Right renal cortex interstitium (tissue), 3 donors: Measurements from ENCODE around the gene IGF1R. TPM values are rescaled to one million over a fixed set of nuclear protein-coding genes. Genes with fewer than 3 reads are reported as not detected.
"Not testable (repeated sequence)": the region's sequence is repeated elsewhere in the genome, so short reads cannot be mapped to it uniquely, and the experiment has no call there.

Experiments used
- DNase-seq, 3 donors: peaks; one replicate each; pipeline ENCODE4 v3.0.0-alpha.2; 2013; ENCODE audit warnings: low read depth in 3 of 3, low spot score in 2 of 3
- polyA plus RNA-seq, 3 donors: library from polyadenylated mRNA; unstranded; fragments of 120-200 nt; gene quantifications; one replicate each; pipeline ENCODE4 v1.2.1, GENCODE V29; 2013; ENCODE audit not compliant: insufficient read length in 3 of 3

The IGF1R gene
- 10 to 100 TPM; 41.7 to 48.8 (median 44.0) TPM for polyA plus RNA-seq

GRCh38 chr15:98647774-98648653 is at the start of gene IGF1R:
Gene IGF1R (plus strand): TSS chr15:98648539. CDS start chr15:98649582, 1,043 bp downstream.
- peak in 2 of 3 donors; percentile 89 for DNase-seq

DNA sequence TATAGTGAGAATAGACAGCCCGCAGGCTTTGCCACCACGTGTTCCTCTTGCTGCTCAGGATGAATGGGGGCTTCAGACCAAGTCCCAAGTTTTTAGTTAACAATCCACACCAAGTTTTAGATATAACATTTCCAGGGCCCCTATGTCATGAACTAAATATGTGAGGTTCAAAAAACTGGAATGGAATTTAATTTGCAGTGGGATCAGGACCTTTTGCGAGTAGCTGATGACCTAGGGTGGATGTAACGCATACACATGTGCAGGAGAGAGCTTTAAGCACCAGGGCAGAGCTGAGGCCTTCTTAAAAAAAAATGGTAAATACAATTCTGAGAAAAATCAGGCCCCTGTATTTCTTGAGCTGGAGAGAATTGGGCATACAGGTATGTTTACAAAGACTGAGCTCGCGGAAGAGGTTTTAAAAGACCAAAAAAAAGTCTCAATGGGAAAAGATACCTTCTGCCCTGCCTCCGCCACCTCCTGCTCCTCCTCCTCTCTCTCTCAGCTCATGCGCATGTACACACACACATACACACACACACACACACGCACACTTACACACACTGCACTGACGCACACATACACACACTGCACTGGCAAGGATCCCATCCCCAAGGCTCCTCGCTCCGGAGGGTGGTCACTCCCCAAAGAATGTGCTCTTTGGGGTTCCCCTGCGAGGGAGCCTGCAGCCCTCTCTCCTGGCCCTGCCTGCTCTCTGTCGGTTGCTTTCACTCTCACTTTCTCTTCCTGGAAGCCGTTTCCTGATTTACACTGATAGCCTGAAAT is 48.2 kb upstream of the IGF1R start:
- peak in 1 of 3 donors; percentile 39 for DNase-seq

DNA sequence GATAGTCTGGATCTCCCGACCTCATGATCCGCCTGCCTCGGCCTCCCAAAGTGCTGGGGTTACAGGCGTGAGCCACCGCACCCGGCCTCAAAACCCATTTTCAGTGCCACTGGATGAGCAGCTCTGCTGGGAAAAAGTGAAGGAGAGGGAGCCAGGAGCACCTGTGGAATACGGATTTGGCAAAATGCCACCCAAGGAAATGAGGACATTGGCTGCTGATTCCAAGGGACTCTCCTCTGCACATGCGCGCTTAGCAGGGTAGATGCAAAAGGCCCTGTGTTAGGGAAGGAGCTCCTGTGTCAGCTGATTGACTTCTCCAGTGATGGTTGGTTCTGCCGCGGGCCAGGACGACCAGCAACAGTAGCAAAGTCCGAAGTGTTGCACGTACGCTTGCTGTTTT is 43.4 kb upstream of the IGF1R start:
- no peak for DNase-seq

DNA sequence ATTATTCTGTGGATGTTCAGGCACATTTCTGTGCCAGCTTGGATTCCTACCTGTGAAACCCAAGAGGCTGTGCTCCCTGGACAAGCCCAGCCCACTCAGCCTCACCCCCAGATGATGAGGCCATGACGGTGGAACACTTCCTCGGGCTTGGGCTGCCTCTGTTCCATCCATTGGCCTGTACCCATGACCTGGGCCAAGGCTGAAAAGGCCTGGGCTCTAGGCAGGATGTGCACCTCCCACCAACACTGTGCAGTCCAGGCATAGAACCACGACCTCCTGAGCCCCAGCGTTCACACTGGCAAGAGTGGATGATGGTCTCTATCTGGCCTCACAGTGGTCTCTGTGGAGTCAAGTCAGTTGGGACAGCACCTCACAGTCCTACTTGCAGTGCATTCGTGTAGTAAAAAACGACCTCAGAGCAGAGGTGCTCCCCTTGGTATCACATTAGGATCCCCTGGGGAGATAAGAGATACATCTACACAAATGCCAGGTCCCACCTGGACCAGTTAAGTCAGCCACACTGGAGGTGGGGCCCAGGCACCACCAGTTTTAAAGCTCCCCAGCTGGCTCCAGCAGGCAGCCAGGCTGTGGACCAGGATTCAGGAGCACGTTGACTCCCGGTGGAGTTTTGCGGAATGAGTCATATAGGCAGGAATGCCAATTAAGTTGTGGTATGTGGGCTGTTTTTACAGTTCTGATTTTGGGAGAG is 39.0 kb upstream of the IGF1R start:
- peak in 2 of 3 donors; percentile 31 to 43 for DNase-seq

DNA sequence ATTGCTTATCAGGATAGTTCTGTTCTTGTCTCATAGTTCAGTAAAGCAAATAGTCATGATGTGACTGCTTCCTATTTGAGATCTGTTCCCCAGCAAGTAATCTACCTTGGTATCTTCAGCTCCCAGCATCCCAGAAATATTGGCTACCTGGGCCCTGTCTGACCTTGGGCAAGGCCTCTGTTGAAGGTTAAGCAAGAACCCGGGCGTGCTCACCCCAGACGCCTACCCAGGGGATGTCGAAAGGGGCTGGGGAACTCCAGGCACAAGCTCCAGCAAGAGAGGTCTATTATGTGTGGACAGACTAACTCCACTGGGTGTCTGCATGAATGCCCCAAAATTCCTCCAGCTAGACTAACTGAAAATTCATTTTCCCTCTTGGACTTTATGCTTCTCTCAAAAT is 37.3 kb upstream of the IGF1R start:
- no peak for DNase-seq

GRCh38 chr15:98611808-98612207 is 36.5 kb upstream of the IGF1R start:
- DNase-seq = no peak

GRCh38 chr15:98612490-98613110 is 35.7 kb upstream of the IGF1R start:
- no peak for DNase-seq

- no peak for DNase-seq
These were observed 33.7 kb upstream of the IGF1R start for GRCh38 chr15:98614681-98615080.

DNA sequence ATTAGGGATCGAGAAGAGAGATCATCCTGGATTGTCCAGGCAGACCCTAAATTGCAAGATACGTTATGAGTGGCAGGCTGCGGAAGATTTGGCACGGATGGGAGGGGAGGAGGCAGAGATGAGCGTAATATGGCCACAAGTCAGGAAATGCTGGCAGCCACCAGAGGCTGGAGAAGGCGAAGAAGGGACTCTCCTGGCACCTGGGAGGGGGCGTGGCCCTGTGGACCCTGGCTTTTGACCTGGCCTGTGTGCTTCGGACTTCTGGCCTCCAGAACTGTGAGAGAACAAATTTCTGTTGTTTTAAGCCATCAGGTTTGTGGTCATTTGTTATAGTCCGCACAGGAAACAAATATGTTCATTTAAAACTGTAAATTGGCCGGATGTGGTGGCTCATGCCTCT is 31.9 kb upstream of the IGF1R start:
- no peak for DNase-seq

DNA sequence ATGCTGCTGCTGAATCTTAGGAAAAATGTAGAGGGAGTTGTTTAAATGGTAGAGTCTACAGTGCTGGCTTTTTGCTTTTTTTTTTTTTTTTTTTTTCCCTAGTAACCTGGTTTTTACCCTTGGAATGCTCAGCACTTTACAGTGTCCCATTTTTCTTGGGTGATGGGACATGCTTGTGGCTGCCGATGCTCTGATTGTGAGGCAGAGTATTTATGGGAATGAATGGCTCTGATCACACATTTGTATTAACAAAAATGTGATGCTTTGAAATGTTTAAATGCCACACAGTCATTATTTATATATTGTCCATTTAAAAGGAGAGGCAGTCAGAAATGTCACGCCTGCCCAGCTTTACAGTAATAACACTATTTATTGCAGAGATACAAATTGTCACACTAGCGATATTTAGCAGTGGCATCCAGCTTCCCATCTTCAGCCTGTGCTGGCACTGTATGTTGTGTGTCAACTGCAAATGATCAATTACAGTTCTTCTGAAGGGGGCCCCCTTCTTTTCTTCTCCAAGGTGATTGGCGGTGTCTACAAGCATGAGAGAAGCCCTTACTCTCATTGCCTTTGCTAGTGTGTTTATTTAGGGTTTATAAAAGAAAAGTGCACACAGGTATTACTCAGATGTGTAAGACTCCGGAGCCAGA is 30.9 kb upstream of the IGF1R start:
- DNase-seq = no peak

- DNase-seq = not testable (repeated sequence)
These were observed 29.8 kb upstream of the IGF1R start for GRCh38 chr15:98618576-98618975.

- DNase-seq = no peak
These were observed 28.3 kb upstream of the IGF1R start for GRCh38 chr15:98620020-98620419.

GRCh38 chr15:98621021-98621420 is 27.3 kb upstream of the IGF1R start:
- DNase-seq = no peak

GRCh38 chr15:98625614-98626013 is 22.7 kb upstream of the IGF1R start:
- no peak for DNase-seq

- DNase-seq = no peak
These were observed 22.2 kb upstream of the IGF1R start for GRCh38 chr15:98626153-98626552.

DNA sequence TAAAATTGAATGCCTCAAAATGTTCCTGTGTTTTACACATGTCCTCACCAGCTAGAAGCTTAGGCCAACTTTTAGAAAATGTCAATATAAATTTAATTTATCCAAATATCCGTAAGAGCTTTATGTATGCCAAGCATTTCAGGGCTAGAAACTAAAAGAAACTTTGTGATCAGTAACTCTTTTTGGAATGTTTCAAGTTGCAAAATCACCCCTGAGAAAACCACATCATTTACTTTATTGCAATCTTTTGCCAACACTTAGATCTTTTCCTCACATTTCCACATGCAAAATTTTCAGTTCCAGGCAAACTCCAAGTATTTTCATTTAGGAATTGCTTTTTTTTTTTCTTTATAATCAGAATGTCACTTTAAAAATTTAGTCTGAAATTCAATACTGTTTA is 20.1 kb upstream of the IGF1R start:
- DNase-seq = no peak

- no peak for DNase-seq
These were observed 12.5 kb upstream of the IGF1R start for GRCh38 chr15:98635848-98636247.

- no peak for DNase-seq
These were observed 5.2 kb upstream of the IGF1R start for GRCh38 chr15:98643115-98643514.

DNA sequence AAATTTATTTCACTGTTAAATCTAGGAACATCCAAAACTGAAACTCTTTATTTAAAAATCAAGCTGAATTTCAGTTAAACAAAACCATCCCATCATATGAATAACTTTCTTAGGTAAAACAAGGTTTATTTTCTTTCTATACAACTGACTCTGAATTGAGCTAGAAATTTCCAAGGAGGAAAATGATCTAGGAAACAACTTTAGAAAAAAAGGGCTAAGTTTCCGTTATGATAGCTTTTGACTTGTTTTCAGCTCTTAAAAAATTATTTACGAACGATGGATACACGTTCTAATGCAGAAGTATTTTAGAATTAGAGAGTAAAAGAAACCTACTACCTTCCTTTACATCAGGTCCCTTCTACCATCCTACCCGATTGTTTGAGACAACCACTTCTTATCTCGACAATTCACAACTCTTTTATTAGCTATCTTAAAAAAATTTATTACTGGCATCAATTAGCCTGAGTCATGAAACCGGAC is 1.8 kb upstream of the IGF1R start:
- no peak for DNase-seq
